Stimulated activated naive CD8-positive, alpha-beta T cell treated with anti-CD3 and anti-CD28 coated beads, Interleukin-15, amount 100 ng/mL, for 72 hours (primary cell): ENCODE results near the gene RBM17.
"Not testable (repeated sequence)": the region's sequence is repeated elsewhere in the genome, so short reads cannot be mapped to it uniquely, and the experiment has no call there.

Source experiments
- ATAC-seq: fragments of 150-1000 bp; cut with Tn5 transposase; 2 replicates; pipeline ENCODE4 v1.10.0; 2021; ENCODE audit warnings: mild to moderate bottlenecking, moderate library complexity
- DNase-seq, 2 donors: peaks; one replicate each; pipeline ENCODE4 v3.0.0; 2021 to 2022
- H3K27ac Mint-ChIP-seq, 2 donors: one replicate each; pipeline ENCODE4 v1.8.0; 2022; ENCODE audit warnings: mild to moderate bottlenecking in 2 of 2, mixed read lengths in 2 of 2, moderate library complexity in 2 of 2
- H3K27me3 Mint-ChIP-seq: one replicate; pipeline ENCODE4 v1.8.0; 2022; ENCODE audit warnings: mixed read lengths
- H3K4me1 Mint-ChIP-seq: one replicate; pipeline ENCODE4 v1.8.0; 2022; ENCODE audit warnings: mild to moderate bottlenecking, mixed read lengths
- H3K4me3 Mint-ChIP-seq, 2 donors: one replicate each; pipeline ENCODE4 v1.8.0; 2022; ENCODE audit warnings: mild to moderate bottlenecking in 2 of 2, mixed read lengths in 2 of 2, moderate library complexity in 1 of 2
- H3K9me3 Mint-ChIP-seq, 2 donors: one replicate each; pipeline ENCODE4 v1.8.0; 2022; ENCODE audit warnings: mixed read lengths in 2 of 2

The RBM17 gene

GRCh38 chr10:6052247-6053221 lies 36.3 kb upstream of the RBM17 start:
- peak overlapping the region; percentile 96 to 97 for H3K27ac Mint-ChIP-seq
- DNase-seq = peak; percentile 78 to 88
- H3K27me3 Mint-ChIP-seq = no peaks in the 10 kb centered on the region
- ATAC-seq = peak; percentile 60
- peak overlapping the region; percentile 80 to 89 for H3K4me3 Mint-ChIP-seq
- no peaks in the 10 kb centered on the region for H3K9me3 Mint-ChIP-seq
- peaks cover 86% of the 10 kb centered on the region for H3K4me1 Mint-ChIP-seq

GRCh38 chr10:6053303-6053702 lies 35.5 kb upstream of the RBM17 start:
- no peaks in the 10 kb centered on the region for H3K27me3 Mint-ChIP-seq
- ATAC-seq (no peak), DNase-seq (peak in 1 of 2 donors; percentile 0)
- H3K27ac Mint-ChIP-seq = peak overlapping the region; percentile 96 to 97
- no peaks in the 10 kb centered on the region for H3K9me3 Mint-ChIP-seq
- H3K4me3 Mint-ChIP-seq = peak overlapping the region; percentile 80 to 89
- peaks cover 86% of the 10 kb centered on the region for H3K4me1 Mint-ChIP-seq

GRCh38 chr10:6053816-6054631 lies 34.8 kb upstream of the RBM17 start:
- Mint-ChIP-seq H3K9me3 (no peaks in the 10 kb centered on the region), H3K4me3 (peak overlapping the region; percentile 80), H3K27me3 (no peaks in the 10 kb centered on the region), H3K27ac (peak overlapping the region; percentile 91 to 95), H3K4me1 (peaks cover 79% of the 10 kb centered on the region)
- DNase-seq (peak in 1 of 2 donors; percentile 8), ATAC-seq (no peak)

GRCh38 chr10:6054884-6055283 lies 34.0 kb upstream of the RBM17 start:
- no peaks in the 10 kb centered on the region for H3K27me3 Mint-ChIP-seq
- H3K4me1 Mint-ChIP-seq = peaks cover 70% of the 10 kb centered on the region
- peak overlapping the region; percentile 80 for H3K4me3 Mint-ChIP-seq
- ATAC-seq = no peak
- peak in 1 of 2 donors; percentile 1 for DNase-seq
- peak overlapping the region; percentile 45 to 91 for H3K27ac Mint-ChIP-seq
- H3K9me3 Mint-ChIP-seq = no peaks in the 10 kb centered on the region

GRCh38 chr10:6055929-6056328 lies 32.9 kb upstream of the RBM17 start:
- no peak for DNase-seq
- H3K4me3 Mint-ChIP-seq = peak overlapping the region; percentile 95 to 97

GRCh38 chr10:6056411-6057135 lies 32.3 kb upstream of the RBM17 start:
- Mint-ChIP-seq H3K27me3 (no peaks in the 10 kb centered on the region), H3K27ac (peak overlapping the region; percentile 100), H3K4me1 (peaks cover 55% of the 10 kb centered on the region), H3K9me3 (no peaks in the 10 kb centered on the region), H3K4me3 (peak overlapping the region; percentile 95 to 97)
- no peak for ATAC-seq
- DNase-seq = peak in 1 of 2 donors; percentile 0

More at GRCh38 chr10:6055929-6056328, 32.9 kb upstream of the RBM17 start:
- Mint-ChIP-seq H3K27ac (peak overlapping the region; percentile 100), H3K9me3 (no peaks in the 10 kb centered on the region), H3K27me3 (no peaks in the 10 kb centered on the region), H3K4me1 (peaks cover 60% of the 10 kb centered on the region)
- no peak for ATAC-seq

GRCh38 chr10:6058682-6059475 lies 30.0 kb upstream of the RBM17 start:
- DNase-seq (peak in 1 of 2 donors; percentile 52), ATAC-seq (peak; percentile 62)
- no peaks in the 10 kb centered on the region for H3K27me3 Mint-ChIP-seq
- peak overlapping the region; percentile 95 to 97 for H3K4me3 Mint-ChIP-seq
- H3K4me1 Mint-ChIP-seq = peaks cover 45% of the 10 kb centered on the region
- H3K9me3 Mint-ChIP-seq = no peaks in the 10 kb centered on the region
- peak overlapping the region; percentile 100 for H3K27ac Mint-ChIP-seq

GRCh38 chr10:6059506-6059905 lies 29.3 kb upstream of the RBM17 start:
- H3K4me1 Mint-ChIP-seq = peaks cover 39% of the 10 kb centered on the region
- no peaks in the 10 kb centered on the region for H3K9me3 Mint-ChIP-seq

GRCh38 chr10:6061056-6061455 lies 27.8 kb upstream of the RBM17 start:
- Mint-ChIP-seq H3K9me3 (no peaks in the 10 kb centered on the region), H3K27me3 (no peaks in the 10 kb centered on the region), H3K4me1 (peaks cover 45% of the 10 kb centered on the region), H3K27ac (peak overlapping the region; percentile 89 to 100), H3K4me3 (peak overlapping the region; percentile 95 to 97)
- ATAC-seq (no peak), DNase-seq (no peak)

More at GRCh38 chr10:6059506-6059905, 29.3 kb upstream of the RBM17 start:
- no peaks in the 10 kb centered on the region for H3K27me3 Mint-ChIP-seq
- H3K27ac Mint-ChIP-seq = peak overlapping the region; percentile 100
- DNase-seq (no peak), ATAC-seq (no peak)
- peak overlapping the region; percentile 95 to 97 for H3K4me3 Mint-ChIP-seq

- peak within 1 kb of the TSS; percentile 89 to 100 for H3K27ac Mint-ChIP-seq
- peak within 1 kb of the TSS; percentile 95 to 97 for H3K4me3 Mint-ChIP-seq
- ATAC-seq (peak; percentile 83), DNase-seq (peak; percentile 66 to 83)
- H3K27me3 Mint-ChIP-seq = no peaks in the 10 kb centered on the region
- no peaks in the 10 kb centered on the region for H3K9me3 Mint-ChIP-seq
- peaks cover 44% of the 10 kb centered on the region for H3K4me1 Mint-ChIP-seq
These were observed 26.6 kb upstream of the RBM17 start, which contains the start of gene IL2RA for GRCh38 chr10:6062101-6062771. TSS of gene IL2RA (minus strand) at chr10:6062367. CDS start at chr10:6062151, 216 bp downstream.

- DNase-seq = no peak
These were observed 24.7 kb upstream of the RBM17 start for GRCh38 chr10:6064119-6064518.

GRCh38 chr10:6064726-6065125 lies 24.1 kb upstream of the RBM17 start:
- peaks cover 59% of the 10 kb centered on the region for H3K4me1 Mint-ChIP-seq
- H3K4me3 Mint-ChIP-seq = peak overlapping the region in 1 of 2 donors; percentile 75
- H3K27ac Mint-ChIP-seq = peak overlapping the region in 1 of 2 donors; percentile 87
- DNase-seq, H3K9me3 Mint-ChIP-seq, ATAC-seq, H3K27me3 Mint-ChIP-seq: not testable (repeated sequence)

More at GRCh38 chr10:6064119-6064518, 24.7 kb upstream of the RBM17 start:
- no peaks in the 10 kb centered on the region for H3K9me3 Mint-ChIP-seq
- peak overlapping the region in 1 of 2 donors; percentile 75 for H3K4me3 Mint-ChIP-seq
- no peak for ATAC-seq
- H3K4me1 Mint-ChIP-seq = peaks cover 53% of the 10 kb centered on the region
- H3K27me3 Mint-ChIP-seq = no peaks in the 10 kb centered on the region
- peak overlapping the region in 1 of 2 donors; percentile 60 for H3K27ac Mint-ChIP-seq

GRCh38 chr10:6065406-6065805 lies 23.4 kb upstream of the RBM17 start:
- Mint-ChIP-seq H3K9me3 (no peaks in the 10 kb centered on the region), H3K4me1 (peaks cover 66% of the 10 kb centered on the region), H3K27me3 (no peaks in the 10 kb centered on the region), H3K27ac (peak overlapping the region; percentile 79 to 87), H3K4me3 (peak overlapping the region; percentile 55 to 75)
- DNase-seq (peak in 1 of 2 donors; percentile 66), ATAC-seq (peak; percentile 22)
